Ishikawa (cell line): ENCODE measurements around the gene NGFR.

Experiments
- CEBPB ChIP-seq: IDR thresholded peaks from 2 replicates; pipeline ENCODE4 v1.6.1; 2012
- CREB1 ChIP-seq: IDR thresholded peaks from 2 replicates; pipeline ENCODE4 v1.6.1; 2012; ENCODE audit warnings: low read depth
- EGR1 ChIP-seq: IDR thresholded peaks from 2 replicates; pipeline ENCODE4 v1.6.1; 2012
- EP300 ChIP-seq: IDR thresholded peaks from 2 replicates; pipeline ENCODE4 v1.6.1; 2012; ENCODE audit warnings: borderline replicate concordance
- FOXM1 ChIP-seq: IDR thresholded peaks from 2 replicates; pipeline ENCODE4 v1.6.1; 2012; ENCODE audit warnings: low read depth, borderline replicate concordance
- MAX ChIP-seq: IDR thresholded peaks from 2 replicates; pipeline ENCODE4 v1.6.1; 2012
- NFIC ChIP-seq: IDR thresholded peaks from 2 replicates; pipeline ENCODE4 v1.6.1; 2012
- RAD21 ChIP-seq: IDR thresholded peaks from 2 replicates; pipeline ENCODE4 v1.6.1; 2012; ENCODE audit warnings: low read depth
- REST ChIP-seq: IDR thresholded peaks from 2 replicates; pipeline ENCODE4 v1.6.1; 2012; ENCODE audit warnings: low read depth, mild to moderate bottlenecking
- TAF1 ChIP-seq: IDR thresholded peaks from 2 replicates; pipeline ENCODE4 v1.6.1; 2012; ENCODE audit warnings: low read depth, mild to moderate bottlenecking
- TCF12 ChIP-seq: IDR thresholded peaks from 2 replicates; pipeline ENCODE4 v1.6.1; 2012; ENCODE audit warnings: low read depth
- TEAD4 ChIP-seq: IDR thresholded peaks from 2 replicates; pipeline ENCODE4 v1.6.1; 2012
- USF1 ChIP-seq: IDR thresholded peaks from 2 replicates; pipeline ENCODE4 v1.6.1; 2012
- YY1 ChIP-seq: IDR thresholded peaks from 2 replicates; pipeline ENCODE4 v1.6.1; 2012; ENCODE audit warnings: low read depth
- ZBTB7A ChIP-seq: IDR thresholded peaks from 2 replicates; pipeline ENCODE4 v1.6.1; 2012; ENCODE audit warnings: low read depth

NGFR gene

GRCh38 chr17:49488612-49489011 is 6.5 kb upstream of the NGFR start:
- TF ChIP-seq ZBTB7A (no peak), FOXM1 (no peak), EGR1 (no peak), MAX (no peak), USF1 (no peak), RAD21 (no peak), TCF12 (no peak), NFIC (no peak), TAF1 (no peak), CEBPB (no peak), EP300 (no peak), CREB1 (no peak), YY1 (no peak)

GRCh38 chr17:49489348-49489747 is 5.7 kb upstream of the NGFR start:
- no peak for TF ChIP-seq TEAD4
- TF ChIP-seq EGR1 = no peak
- no peak for TF ChIP-seq CEBPB
- TF ChIP-seq NFIC = no peak
- TF ChIP-seq USF1 = no peak
- no peak for TF ChIP-seq RAD21
- TF ChIP-seq TAF1 = no peak
- no peak for TF ChIP-seq REST
- TF ChIP-seq ZBTB7A = no peak
- no peak for TF ChIP-seq EP300
- TF ChIP-seq MAX = no peak

GRCh38 chr17:49490276-49490675 is 4.8 kb upstream of the NGFR start:
- TF ChIP-seq TAF1 (no peak), YY1 (no peak), ZBTB7A (no peak), REST (no peak), TEAD4 (no peak), FOXM1 (no peak), TCF12 (no peak)

GRCh38 chr17:49491192-49491769 is 3.8 kb upstream of the NGFR start:
- TF ChIP-seq CEBPB = no peak
- TF ChIP-seq REST = no peak
- TF ChIP-seq MAX = no peak
- TF ChIP-seq EP300 = no peak

- no peak for TF ChIP-seq TCF12
- no peak for TF ChIP-seq TEAD4
- no peak for TF ChIP-seq YY1
- no peak for TF ChIP-seq CREB1
- no peak for TF ChIP-seq MAX
- no peak for TF ChIP-seq FOXM1
- TF ChIP-seq CEBPB = no peak
- TF ChIP-seq EGR1 = no peak
- no peak for TF ChIP-seq ZBTB7A
- no peak for TF ChIP-seq TAF1
- no peak for TF ChIP-seq REST
- no peak for TF ChIP-seq RAD21
- no peak for TF ChIP-seq EP300
- no peak for TF ChIP-seq USF1
- TF ChIP-seq NFIC = no peak
Observed at GRCh38 chr17:49494399-49494985, 601 bp upstream of the NGFR start.
